Measurements from ENCODE around the gene SHKBP1. TPM values are rescaled to one million over a fixed set of nuclear protein-coding genes. Genes with fewer than 3 reads are reported as not detected.

Gene SHKBP1
- total and polyA plus RNA-seq, 2 of the 13 experiments (the other 11 are each of a cell fraction or from before 2014, with no cell fraction given), result 16.2 to 17.4 TPM

DNA sequence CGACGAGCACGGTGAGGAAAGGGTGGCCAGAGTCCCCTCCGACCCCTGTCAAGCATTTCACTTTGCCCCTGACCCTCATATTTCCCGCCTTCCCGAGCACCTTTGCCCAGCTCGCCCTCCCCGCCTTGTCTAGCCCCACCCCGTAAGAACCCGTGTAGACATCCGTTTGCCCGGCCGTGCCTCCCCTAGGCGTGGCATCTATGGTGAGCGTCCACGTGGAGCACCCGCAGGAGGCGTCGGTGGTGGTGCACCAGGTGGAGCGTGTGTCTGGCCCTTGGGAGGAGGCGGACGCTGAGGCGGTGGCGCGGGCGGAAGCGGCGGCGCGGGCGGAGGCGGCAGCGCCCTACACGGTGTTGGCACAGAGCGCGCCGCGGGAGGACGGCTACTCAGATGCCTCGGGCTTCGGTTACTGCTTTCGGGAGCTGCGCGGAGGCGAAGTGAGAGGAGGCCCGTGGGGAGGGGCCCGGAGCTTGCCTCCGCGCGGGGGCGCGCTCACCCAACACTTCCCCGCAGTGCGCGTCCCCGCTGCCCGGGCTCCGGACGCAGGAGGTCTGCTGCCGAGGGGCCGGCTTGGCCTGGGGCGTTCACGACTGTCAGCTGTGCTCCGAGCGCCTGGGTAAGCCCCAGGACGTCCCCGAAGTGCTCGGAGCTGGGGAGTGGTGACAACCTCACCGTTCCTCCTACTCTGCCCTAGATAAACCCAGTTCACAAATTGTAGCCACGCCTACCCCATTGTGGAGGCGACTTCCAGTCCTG lies 28.7 kb downstream of the SHKBP1 start (continued):
- TF ChIP-seq, protein P1, sequence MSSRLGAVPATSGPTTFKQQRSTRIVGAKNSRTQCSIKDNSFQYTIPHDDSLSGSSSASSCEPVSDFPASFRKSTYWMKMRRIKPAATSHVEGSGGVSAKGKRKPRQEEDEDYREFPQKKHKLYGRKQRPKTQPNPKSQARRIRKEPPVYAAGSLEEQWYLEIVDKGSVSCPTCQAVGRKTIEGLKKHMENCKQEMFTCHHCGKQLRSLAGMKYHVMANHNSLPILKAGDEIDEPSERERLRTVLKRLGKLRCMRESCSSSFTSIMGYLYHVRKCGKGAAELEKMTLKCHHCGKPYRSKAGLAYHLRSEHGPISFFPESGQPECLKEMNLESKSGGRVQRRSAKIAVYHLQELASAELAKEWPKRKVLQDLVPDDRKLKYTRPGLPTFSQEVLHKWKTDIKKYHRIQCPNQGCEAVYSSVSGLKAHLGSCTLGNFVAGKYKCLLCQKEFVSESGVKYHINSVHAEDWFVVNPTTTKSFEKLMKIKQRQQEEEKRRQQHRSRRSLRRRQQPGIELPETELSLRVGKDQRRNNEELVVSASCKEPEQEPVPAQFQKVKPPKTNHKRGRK (CRISPR knock-in tag; IDR thresholded peaks at IDR 0.05), result no peak
- TF ChIP-seq SMAD9 (CRISPR knock-in tag; IDR thresholded peaks at IDR 0.05) (no peak), ZNF605 (CRISPR knock-in tag; IDR thresholded peaks at IDR 0.05) (no peak), HOXA5 (CRISPR knock-in tag; IDR thresholded peaks at IDR 0.05) (no peak), ZNF589 (CRISPR knock-in tag; conservative IDR thresholded peaks at IDR 0.05) (peak; percentile 67; the same call in 1 of the 2 replicates), ZNF800 (CRISPR knock-in tag; IDR thresholded peaks at IDR 0.05) (peak; percentile 71), ZNF292 (CRISPR knock-in tag; IDR thresholded peaks at IDR 0.05; ENCODE audit: borderline replicate concordance, low read depth) (no peak), ZSCAN22 (CRISPR knock-in tag; IDR thresholded peaks at IDR 0.05) (no peak), JDP2 (CRISPR knock-in tag; IDR thresholded peaks at IDR 0.05; ENCODE audit: borderline replicate concordance) (no peak), HDAC2 (CRISPR knock-in tag; IDR thresholded peaks at IDR 0.05) (0 out of 2 replicates have a peak, but pooled peaks have one; percentile 18), IRX3 (CRISPR knock-in tag; IDR thresholded peaks at IDR 0.05; ENCODE audit: borderline replicate concordance, low read depth) (no peak), E2F1 (CRISPR knock-in tag; IDR thresholded peaks at IDR 0.05) (no peak), ZNF512B (CRISPR knock-in tag; IDR thresholded peaks at IDR 0.05; ENCODE audit: borderline replicate concordance) (no peak)
- TF ChIP-seq, protein P2, sequence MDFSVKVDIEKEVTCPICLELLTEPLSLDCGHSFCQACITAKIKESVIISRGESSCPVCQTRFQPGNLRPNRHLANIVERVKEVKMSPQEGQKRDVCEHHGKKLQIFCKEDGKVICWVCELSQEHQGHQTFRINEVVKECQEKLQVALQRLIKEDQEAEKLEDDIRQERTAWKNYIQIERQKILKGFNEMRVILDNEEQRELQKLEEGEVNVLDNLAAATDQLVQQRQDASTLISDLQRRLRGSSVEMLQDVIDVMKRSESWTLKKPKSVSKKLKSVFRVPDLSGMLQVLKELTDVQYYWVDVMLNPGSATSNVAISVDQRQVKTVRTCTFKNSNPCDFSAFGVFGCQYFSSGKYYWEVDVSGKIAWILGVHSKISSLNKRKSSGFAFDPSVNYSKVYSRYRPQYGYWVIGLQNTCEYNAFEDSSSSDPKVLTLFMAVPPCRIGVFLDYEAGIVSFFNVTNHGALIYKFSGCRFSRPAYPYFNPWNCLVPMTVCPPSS (IDR thresholded peaks at IDR 0.05), result no peak
- TF ChIP-seq, protein P3, sequence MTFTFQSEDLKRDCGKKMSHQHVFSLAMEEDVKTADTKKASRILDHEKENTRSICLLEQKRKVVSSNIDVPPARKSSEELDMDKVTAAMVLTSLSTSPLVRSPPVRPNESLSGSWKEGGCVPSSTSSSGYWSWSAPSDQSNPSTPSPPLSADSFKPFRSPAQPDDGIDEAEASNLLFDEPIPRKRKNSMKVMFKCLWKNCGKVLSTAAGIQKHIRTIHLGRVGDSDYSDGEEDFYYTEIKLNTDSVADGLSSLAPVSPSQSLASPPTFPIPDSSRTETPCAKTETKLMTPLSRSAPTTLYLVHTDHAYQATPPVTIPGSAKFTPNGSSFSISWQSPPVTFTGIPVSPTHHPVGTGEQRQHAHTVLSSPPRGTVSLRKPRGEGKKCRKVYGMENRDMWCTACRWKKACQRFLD (CRISPR knock-in tag; IDR thresholded peaks at IDR 0.05; ENCODE audit: borderline replicate concordance), result no peak
- TF ChIP-seq, protein P4, sequence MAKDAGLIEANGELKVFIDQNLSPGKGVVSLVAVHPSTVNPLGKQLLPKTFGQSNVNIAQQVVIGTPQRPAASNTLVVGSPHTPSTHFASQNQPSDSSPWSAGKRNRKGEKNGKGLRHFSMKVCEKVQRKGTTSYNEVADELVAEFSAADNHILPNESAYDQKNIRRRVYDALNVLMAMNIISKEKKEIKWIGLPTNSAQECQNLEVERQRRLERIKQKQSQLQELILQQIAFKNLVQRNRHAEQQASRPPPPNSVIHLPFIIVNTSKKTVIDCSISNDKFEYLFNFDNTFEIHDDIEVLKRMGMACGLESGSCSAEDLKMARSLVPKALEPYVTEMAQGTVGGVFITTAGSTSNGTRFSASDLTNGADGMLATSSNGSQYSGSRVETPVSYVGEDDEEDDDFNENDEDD (CRISPR knock-in tag; IDR thresholded peaks at IDR 0.05; ENCODE audit: borderline replicate concordance), result peak; percentile 70; the same call in 1 of the 2 replicates
